Neural cell (in vitro differentiated cells): ENCODE measurements around the gene NDFIP2. TPM values are rescaled to one million over a fixed set of nuclear protein-coding genes. Genes with fewer than 3 reads are reported as not detected.

ENCODE experiments used
- H2AFZ ChIP-seq: fragments of 200-600, 300-800 bp; sonication (generic), shearing (Covaris generic); 2 replicates; pipeline ENCODE4 v1.6.0; 2014; ENCODE audit warnings: low read depth, mild to moderate bottlenecking, antibody characterized with exemption, low read length, moderate library complexity
- H3F3A ChIP-seq: fragments of 200-600 bp; shearing (Covaris generic); 2 replicates; pipeline ENCODE4 v1.6.1; 2016; ENCODE audit warnings: mild to moderate bottlenecking, moderate library complexity, mixed read lengths, antibody characterized with exemption, low read length; ENCODE audit not compliant: insufficient read depth, poor library complexity, severe bottlenecking
- H3K27ac ChIP-seq: fragments of 200-600, 300-800 bp; sonication (generic), shearing (Covaris generic); 2 replicates; pipeline ENCODE4 v1.5.1; 2014; ENCODE audit warnings: mild to moderate bottlenecking, low read length, moderate library complexity
- H3K27me3 ChIP-seq: fragments of 300-800, 200-600 bp; sonication (generic), shearing (Covaris generic); 2 replicates; pipeline ENCODE4 v1.6.0; 2014; ENCODE audit warnings: mild to moderate bottlenecking, low read depth, low read length, moderate library complexity; ENCODE audit not compliant: insufficient read depth
- H3K36me3 ChIP-seq: fragments of 300-800, 200-600 bp; sonication (generic), shearing (Covaris generic); 2 replicates; pipeline ENCODE4 v1.5.1; 2014; ENCODE audit warnings: mild to moderate bottlenecking, antibody characterized with exemption, low read length, moderate library complexity; ENCODE audit not compliant: insufficient read depth
- H3K4me2 ChIP-seq: fragments of 300-800, 200-600 bp; sonication (generic), shearing (Covaris generic); 2 replicates; pipeline ENCODE4 v1.6.0; 2014; ENCODE audit warnings: mild to moderate bottlenecking, low read length
- H3K4me3 ChIP-seq: fragments of 300-800, 200-600 bp; sonication (generic), shearing (Covaris generic); 2 replicates; pipeline ENCODE4 v1.5.1; 2014; ENCODE audit warnings: mild to moderate bottlenecking, low read length, moderate library complexity
- H3K79me2 ChIP-seq: fragments of 200-600 bp; shearing (Covaris generic); replicated peaks from 2 replicates; pipeline ENCODE4 v1.6.0; 2014; ENCODE audit warnings: mild to moderate bottlenecking, low read length, moderate library complexity; ENCODE audit not compliant: insufficient read depth
- H3K9ac ChIP-seq: fragments of 300-800, 200-600 bp; sonication (generic), shearing (Covaris generic); 2 replicates; pipeline ENCODE4 v1.6.1; 2016; ENCODE audit warnings: mild to moderate bottlenecking, low read length, mixed read lengths
- H3K9me2 ChIP-seq: fragments of 200-600 bp; shearing (Covaris generic); 2 replicates; pipeline ENCODE4 v1.6.1; 2016; ENCODE audit warnings: mild to moderate bottlenecking, low read length, mixed read lengths; ENCODE audit not compliant: insufficient read depth
- H3K9me3 ChIP-seq: fragments of 200-600, 300-800 bp; sonication (generic), shearing (Covaris generic); 2 replicates; pipeline ENCODE4 v1.6.1; 2016; ENCODE audit warnings: mild to moderate bottlenecking, mixed run types, low read length, moderate library complexity, mixed read lengths
- H4K20me1 ChIP-seq: fragments of 200-600 bp; shearing (Covaris generic); 2 replicates; pipeline ENCODE4 v1.6.1; 2016; ENCODE audit warnings: mild to moderate bottlenecking, mixed run types; ENCODE audit not compliant: insufficient read depth
- EP300 ChIP-seq: fragments of 450-650 bp; conservative IDR thresholded peaks from 2 replicates; pipeline ENCODE4 v1.6.1; 2014; ENCODE audit warnings: antibody characterized with exemption, mild to moderate bottlenecking, moderate library complexity; ENCODE audit not compliant: poor library complexity, severe bottlenecking
- EZH2 ChIP-seq: fragments of 200-600, 300-800 bp; shearing (Covaris generic), sonication (generic); IDR thresholded peaks from 2 replicates; pipeline ENCODE4 v1.6.1; 2014; ENCODE audit warnings: antibody characterized with exemption, low read length, borderline replicate concordance, mild to moderate bottlenecking; ENCODE audit not compliant: insufficient read depth, poor library complexity, severe bottlenecking
- MXI1 ChIP-seq: fragments of 450-650 bp; conservative IDR thresholded peaks from 2 replicates; pipeline ENCODE4 v1.6.1; 2014; ENCODE audit warnings: antibody characterized with exemption, mild to moderate bottlenecking; ENCODE audit not compliant: poor library complexity, severe bottlenecking
- POLR2AphosphoS5 ChIP-seq: IDR thresholded peaks from 2 replicates; pipeline ENCODE4 v1.6.1; 2012
- RAD21 ChIP-seq: fragments of 450-650 bp; conservative IDR thresholded peaks from 2 replicates; pipeline ENCODE4 v1.6.1; 2014; ENCODE audit warnings: antibody characterized with exemption, mild to moderate bottlenecking, moderate library complexity
- SMC3 ChIP-seq: fragments of 450-650 bp; conservative IDR thresholded peaks from 2 replicates; pipeline ENCODE4 v1.6.1; 2014; ENCODE audit warnings: antibody characterized with exemption, mild to moderate bottlenecking, moderate library complexity; ENCODE audit not compliant: poor library complexity
- TAF1 ChIP-seq: IDR thresholded peaks from 2 replicates; pipeline ENCODE4 v1.6.1; 2012; ENCODE audit warnings: low read depth
- polyA plus RNA-seq: library from polyadenylated mRNA; depleted of rRNA; stranded (reverse); fragments of >200 nt; gene quantifications from 2 replicates; pipeline ENCODE4 v1.2.3, GENCODE V29; 2014
- TF ChIP-seq, protein P1 (sequence below): fragments of 450-650 bp; IDR thresholded peaks from 2 replicates; pipeline ENCODE4 v1.5.1; 2014; ENCODE audit warnings: antibody characterized with exemption, mild to moderate bottlenecking, moderate library complexity; ENCODE audit not compliant: poor library complexity, severe bottlenecking
- TF ChIP-seq, protein P2 (sequence below): IDR thresholded peaks from 2 replicates; pipeline ENCODE4 v1.6.1; 2012; ENCODE audit warnings: borderline replicate concordance

NDFIP2 gene
- polyA plus RNA-seq, 1 donor from 2014 or later, result 41.2 TPM

GRCh38 chr13:79468819-79469218 is 12.1 kb upstream of the NDFIP2 start:
- Histone ChIP-seq H3K27me3 (no peaks in the 10 kb centered on the region), H4K20me1 (no peaks in the 10 kb centered on the region), H3F3A (no peaks in the 10 kb centered on the region), H3K9me2 (no peaks in the 10 kb centered on the region), H3K79me2 (no peaks in the 10 kb centered on the region), H3K36me3 (no peaks in the 10 kb centered on the region), H3K4me3 (no peak overlapping the region), H3K9me3 (no peaks in the 10 kb centered on the region), H3K27ac (no peak overlapping the region), H2AFZ (no peak overlapping the region), H3K4me2 (no peak overlapping the region), H3K9ac (no peak overlapping the region)
- TF ChIP-seq MXI1 (no peak), TAF1 (no peak), EP300 (no peak), RAD21 (no peak), SMC3 (no peak), POLR2AphosphoS5 (no peak), EZH2 (no peak)
- TF ChIP-seq, protein P1, sequence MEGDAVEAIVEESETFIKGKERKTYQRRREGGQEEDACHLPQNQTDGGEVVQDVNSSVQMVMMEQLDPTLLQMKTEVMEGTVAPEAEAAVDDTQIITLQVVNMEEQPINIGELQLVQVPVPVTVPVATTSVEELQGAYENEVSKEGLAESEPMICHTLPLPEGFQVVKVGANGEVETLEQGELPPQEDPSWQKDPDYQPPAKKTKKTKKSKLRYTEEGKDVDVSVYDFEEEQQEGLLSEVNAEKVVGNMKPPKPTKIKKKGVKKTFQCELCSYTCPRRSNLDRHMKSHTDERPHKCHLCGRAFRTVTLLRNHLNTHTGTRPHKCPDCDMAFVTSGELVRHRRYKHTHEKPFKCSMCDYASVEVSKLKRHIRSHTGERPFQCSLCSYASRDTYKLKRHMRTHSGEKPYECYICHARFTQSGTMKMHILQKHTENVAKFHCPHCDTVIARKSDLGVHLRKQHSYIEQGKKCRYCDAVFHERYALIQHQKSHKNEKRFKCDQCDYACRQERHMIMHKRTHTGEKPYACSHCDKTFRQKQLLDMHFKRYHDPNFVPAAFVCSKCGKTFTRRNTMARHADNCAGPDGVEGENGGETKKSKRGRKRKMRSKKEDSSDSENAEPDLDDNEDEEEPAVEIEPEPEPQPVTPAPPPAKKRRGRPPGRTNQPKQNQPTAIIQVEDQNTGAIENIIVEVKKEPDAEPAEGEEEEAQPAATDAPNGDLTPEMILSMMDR, result no peak
- TF ChIP-seq, protein P2, sequence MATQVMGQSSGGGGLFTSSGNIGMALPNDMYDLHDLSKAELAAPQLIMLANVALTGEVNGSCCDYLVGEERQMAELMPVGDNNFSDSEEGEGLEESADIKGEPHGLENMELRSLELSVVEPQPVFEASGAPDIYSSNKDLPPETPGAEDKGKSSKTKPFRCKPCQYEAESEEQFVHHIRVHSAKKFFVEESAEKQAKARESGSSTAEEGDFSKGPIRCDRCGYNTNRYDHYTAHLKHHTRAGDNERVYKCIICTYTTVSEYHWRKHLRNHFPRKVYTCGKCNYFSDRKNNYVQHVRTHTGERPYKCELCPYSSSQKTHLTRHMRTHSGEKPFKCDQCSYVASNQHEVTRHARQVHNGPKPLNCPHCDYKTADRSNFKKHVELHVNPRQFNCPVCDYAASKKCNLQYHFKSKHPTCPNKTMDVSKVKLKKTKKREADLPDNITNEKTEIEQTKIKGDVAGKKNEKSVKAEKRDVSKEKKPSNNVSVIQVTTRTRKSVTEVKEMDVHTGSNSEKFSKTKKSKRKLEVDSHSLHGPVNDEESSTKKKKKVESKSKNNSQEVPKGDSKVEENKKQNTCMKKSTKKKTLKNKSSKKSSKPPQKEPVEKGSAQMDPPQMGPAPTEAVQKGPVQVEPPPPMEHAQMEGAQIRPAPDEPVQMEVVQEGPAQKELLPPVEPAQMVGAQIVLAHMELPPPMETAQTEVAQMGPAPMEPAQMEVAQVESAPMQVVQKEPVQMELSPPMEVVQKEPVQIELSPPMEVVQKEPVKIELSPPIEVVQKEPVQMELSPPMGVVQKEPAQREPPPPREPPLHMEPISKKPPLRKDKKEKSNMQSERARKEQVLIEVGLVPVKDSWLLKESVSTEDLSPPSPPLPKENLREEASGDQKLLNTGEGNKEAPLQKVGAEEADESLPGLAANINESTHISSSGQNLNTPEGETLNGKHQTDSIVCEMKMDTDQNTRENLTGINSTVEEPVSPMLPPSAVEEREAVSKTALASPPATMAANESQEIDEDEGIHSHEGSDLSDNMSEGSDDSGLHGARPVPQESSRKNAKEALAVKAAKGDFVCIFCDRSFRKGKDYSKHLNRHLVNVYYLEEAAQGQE, result no peak

DNA sequence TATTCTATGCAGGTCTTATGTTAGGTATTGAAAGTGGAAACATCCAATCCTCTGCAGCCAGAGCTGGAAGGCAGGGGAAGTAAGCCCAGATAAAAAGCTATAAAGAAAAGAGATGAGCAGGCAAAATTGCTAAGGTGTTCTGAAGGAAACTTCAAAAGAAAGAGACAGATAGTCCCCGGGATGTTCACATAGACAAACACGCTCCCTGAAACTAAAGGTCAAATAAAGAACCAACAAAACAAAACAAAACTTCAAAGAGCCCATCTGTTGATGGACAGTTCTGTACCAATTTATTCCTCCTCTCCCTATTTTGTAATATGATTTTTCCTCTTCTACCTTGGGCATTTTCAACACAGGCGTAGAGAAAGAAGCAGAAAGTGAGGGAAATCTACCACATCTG is 11.3 kb upstream of the NDFIP2 start:
- TF ChIP-seq, protein P1, result no peak
- no peak for TF ChIP-seq EZH2
- no peaks in the 10 kb centered on the region for H4K20me1 ChIP-seq
- H3K4me3 ChIP-seq, result no peak overlapping the region
- H3K9me3 ChIP-seq, result no peaks in the 10 kb centered on the region
- H3K9ac ChIP-seq, result no peak overlapping the region
- H3K79me2 ChIP-seq, result no peaks in the 10 kb centered on the region
- H3K27ac ChIP-seq, result no peak overlapping the region
- no peak overlapping the region for H3K4me2 ChIP-seq
- no peaks in the 10 kb centered on the region for H3K27me3 ChIP-seq
- H3K36me3 ChIP-seq, result no peaks in the 10 kb centered on the region
- no peaks in the 10 kb centered on the region for H3K9me2 ChIP-seq
- no peak overlapping the region for H2AFZ ChIP-seq
- no peaks in the 10 kb centered on the region for H3F3A ChIP-seq
